ENCODE data around the gene SCT. TPM values are rescaled to one million over a fixed set of nuclear protein-coding genes. Genes with fewer than 3 reads are reported as not detected.

Gene SCT
- total RNA-seq, 1 donor = not detected

- H3K4me3 ChIP-seq (ENCODE audit: low read depth, low read length) = no peak overlapping the region
- no peak for DNase-seq (ENCODE audit: low read depth)
- TF ChIP-seq, protein P1, sequence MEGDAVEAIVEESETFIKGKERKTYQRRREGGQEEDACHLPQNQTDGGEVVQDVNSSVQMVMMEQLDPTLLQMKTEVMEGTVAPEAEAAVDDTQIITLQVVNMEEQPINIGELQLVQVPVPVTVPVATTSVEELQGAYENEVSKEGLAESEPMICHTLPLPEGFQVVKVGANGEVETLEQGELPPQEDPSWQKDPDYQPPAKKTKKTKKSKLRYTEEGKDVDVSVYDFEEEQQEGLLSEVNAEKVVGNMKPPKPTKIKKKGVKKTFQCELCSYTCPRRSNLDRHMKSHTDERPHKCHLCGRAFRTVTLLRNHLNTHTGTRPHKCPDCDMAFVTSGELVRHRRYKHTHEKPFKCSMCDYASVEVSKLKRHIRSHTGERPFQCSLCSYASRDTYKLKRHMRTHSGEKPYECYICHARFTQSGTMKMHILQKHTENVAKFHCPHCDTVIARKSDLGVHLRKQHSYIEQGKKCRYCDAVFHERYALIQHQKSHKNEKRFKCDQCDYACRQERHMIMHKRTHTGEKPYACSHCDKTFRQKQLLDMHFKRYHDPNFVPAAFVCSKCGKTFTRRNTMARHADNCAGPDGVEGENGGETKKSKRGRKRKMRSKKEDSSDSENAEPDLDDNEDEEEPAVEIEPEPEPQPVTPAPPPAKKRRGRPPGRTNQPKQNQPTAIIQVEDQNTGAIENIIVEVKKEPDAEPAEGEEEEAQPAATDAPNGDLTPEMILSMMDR (IDR thresholded peaks at IDR 0.05; ENCODE audit: insufficient read depth, low read length) = no peak
Observed at GRCh38 chr11:592918-593317, 34.1 kb downstream of the SCT start.

DNA sequence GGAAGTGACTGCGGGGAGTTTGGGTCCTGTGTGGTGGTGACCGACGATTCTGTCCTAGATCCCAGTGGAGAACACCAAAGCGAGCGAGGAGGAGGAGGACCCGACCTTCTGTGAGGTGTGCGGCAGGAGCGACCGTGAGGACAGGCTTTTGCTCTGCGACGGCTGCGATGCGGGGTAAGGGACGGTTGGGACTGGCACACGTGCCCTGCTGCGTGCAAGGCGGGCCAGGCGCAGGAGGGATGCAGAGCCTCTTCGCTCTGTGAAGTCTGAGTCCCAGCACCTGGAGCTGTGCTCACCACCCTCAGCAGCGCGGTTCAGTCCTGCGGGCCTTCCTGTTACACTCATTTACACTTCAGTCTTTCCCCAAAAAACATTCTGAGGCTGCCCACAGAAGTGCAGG, 34.5 kb downstream of the SCT start:
- no peak overlapping the region for H3K4me3 ChIP-seq (ENCODE audit: low read depth, low read length)
- no peak for DNase-seq (ENCODE audit: low read depth)
- TF ChIP-seq, protein P1 (IDR thresholded peaks at IDR 0.05; ENCODE audit: insufficient read depth, low read length) = no peak

DNA sequence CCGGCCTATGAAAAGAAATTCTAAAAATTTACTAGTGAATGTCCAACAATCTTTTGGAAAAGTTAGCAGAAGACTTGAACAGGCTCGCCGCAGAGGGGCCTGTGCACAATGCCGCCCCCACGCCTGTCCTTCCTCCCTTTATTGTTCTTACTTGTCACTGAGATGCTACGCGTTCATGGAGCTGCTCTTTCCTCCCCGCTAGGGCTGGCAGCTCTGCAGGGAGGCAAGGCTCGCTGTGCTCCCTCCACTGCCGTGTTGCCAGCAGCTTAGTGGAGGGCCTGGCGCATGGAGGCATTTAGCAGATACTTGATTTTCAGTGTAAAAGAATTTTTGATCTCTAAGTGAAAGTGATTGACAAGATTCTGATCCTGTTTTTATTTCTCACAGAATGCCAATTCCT, 36.0 kb downstream of the SCT start:
- no peak overlapping the region for H3K4me3 ChIP-seq (ENCODE audit: low read depth, low read length)
- no peak for DNase-seq (ENCODE audit: low read depth)
- TF ChIP-seq, protein P1 (IDR thresholded peaks at IDR 0.05; ENCODE audit: insufficient read depth, low read length) = no peak

DNA sequence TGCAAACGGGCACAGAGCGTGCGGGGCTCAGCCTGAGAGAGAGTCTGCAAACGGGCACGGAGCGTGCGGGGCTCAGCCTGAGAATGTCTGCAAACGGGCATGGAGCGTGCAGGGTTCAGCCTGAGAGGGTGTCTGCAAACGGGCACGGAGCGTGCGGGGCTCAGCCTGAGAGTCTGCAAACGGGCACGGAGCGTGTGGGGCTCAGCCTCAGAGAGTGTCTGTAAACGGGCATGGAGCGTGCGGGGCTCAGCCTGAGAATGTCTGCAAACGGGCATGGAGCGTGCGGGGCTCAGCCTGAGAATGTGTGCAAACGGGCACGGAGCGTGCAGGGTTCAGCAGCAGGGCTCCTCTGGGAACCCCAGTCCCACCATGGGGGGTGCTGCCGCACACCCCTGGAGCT, 37.2 kb downstream of the SCT start:
- no peak overlapping the region for H3K4me3 ChIP-seq (ENCODE audit: low read depth, low read length)
- DNase-seq (ENCODE audit: low read depth) = no peak
- TF ChIP-seq, protein P1 (IDR thresholded peaks at IDR 0.05; ENCODE audit: insufficient read depth, low read length) = no peak

DNA sequence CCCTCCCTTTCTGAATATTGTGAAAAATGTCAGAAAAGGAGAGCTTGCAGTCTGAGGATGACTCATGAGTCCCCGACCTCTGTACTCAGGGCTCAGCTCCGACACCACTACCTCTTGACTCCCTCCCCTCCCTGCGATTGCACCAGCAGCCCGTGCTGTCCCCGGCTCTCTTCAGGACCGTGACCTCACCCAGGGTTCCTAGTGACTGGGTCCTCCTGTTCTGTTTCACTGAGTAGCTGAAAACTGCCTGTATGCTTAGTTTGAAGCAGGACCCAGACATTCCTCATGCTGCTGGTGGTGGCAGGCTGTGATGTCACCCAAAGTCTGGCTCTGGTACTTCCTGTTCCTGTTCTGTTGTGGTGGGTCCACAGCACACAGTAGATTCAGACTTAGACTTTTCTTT, 39.0 kb downstream of the SCT start:
- TF ChIP-seq, protein P1 (IDR thresholded peaks at IDR 0.05; ENCODE audit: insufficient read depth, low read length) = no peak
- no peak overlapping the region for H3K4me3 ChIP-seq (ENCODE audit: low read depth, low read length)
- peak; percentile 14 for DNase-seq (ENCODE audit: low read depth)

DNA sequence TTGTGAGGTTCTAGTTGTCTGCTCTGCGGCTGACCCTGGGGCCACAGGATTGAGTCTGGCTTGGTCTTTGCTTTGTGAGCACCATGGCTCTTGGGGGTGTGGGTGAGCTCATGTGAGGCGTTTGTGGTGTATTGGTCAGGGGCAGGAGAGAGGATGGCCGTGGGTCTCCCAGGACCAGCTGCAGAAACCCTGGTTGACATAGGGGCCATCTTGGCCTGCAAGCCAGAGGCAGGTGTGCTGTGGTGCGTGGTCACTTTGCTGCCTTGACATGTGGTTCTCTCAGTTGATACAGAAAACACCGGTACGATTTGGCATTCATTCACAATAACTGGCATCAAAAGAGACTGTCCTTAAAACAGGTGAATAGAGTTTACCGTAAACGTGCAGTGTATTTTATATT, 39.4 kb downstream of the SCT start:
- TF ChIP-seq, protein P1 (IDR thresholded peaks at IDR 0.05; ENCODE audit: insufficient read depth, low read length) = no peak
- no peak overlapping the region for H3K4me3 ChIP-seq (ENCODE audit: low read depth, low read length)
- DNase-seq (ENCODE audit: low read depth) = no peak

Data from fibroblast of the aortic adventitia (primary cell).